Calu3 (cell line): ENCODE measurements around the gene KCNH1. TPM values are rescaled to one million over a fixed set of nuclear protein-coding genes. Genes with fewer than 3 reads are reported as not detected.

Experiments
- BruUV-seq: library from RNA; stranded (reverse); fragments of 400-500 nt; replicated peaks from 2 replicates; lab custom pipeline; 2021; lab: Mats Ljungman, UMichigan
- CTCF ChIA-PET: fragments of 300-600 bp; sonication (Branson Sonifier 250); formaldehyde crosslinking; loops from one replicate; lab custom pipeline; 2022; ENCODE audit warnings: antibody characterized with exemption; lab: Charles Lee
- DNase-seq: peaks from one replicate; pipeline ENCODE4 v3.0.0; 2022
- H3K27ac Mint-ChIP-seq: one replicate; pipeline ENCODE4 v1.8.0; 2022; ENCODE audit warnings: mixed read lengths; ENCODE audit not compliant: unreplicated experiment
- H3K27me3 Mint-ChIP-seq: one replicate; pipeline ENCODE4 v1.8.0; 2022; ENCODE audit warnings: mixed read lengths; ENCODE audit not compliant: unreplicated experiment
- H3K36me3 Mint-ChIP-seq: one replicate; pipeline ENCODE4 v1.8.0; 2022; ENCODE audit warnings: mild to moderate bottlenecking, moderate library complexity, mixed read lengths; ENCODE audit not compliant: insufficient read depth, unreplicated experiment
- H3K4me1 Mint-ChIP-seq: one replicate; pipeline ENCODE4 v1.8.0; 2022; ENCODE audit warnings: mild to moderate bottlenecking, low read depth, mixed read lengths; ENCODE audit not compliant: unreplicated experiment
- H3K4me3 Mint-ChIP-seq: one replicate; pipeline ENCODE4 v1.8.0; 2022; ENCODE audit warnings: mild to moderate bottlenecking, low read depth, moderate library complexity, mixed read lengths; ENCODE audit not compliant: unreplicated experiment
- H3K9me3 Mint-ChIP-seq: one replicate; pipeline ENCODE4 v1.8.0; 2022; ENCODE audit warnings: low read depth, mixed read lengths; ENCODE audit not compliant: unreplicated experiment
- intact Hi-C: fragments of 100-400 bp; cut with micrococcal nuclease; formaldehyde crosslinking; loops from one replicate; pipeline ENCODE4 v1.10.0; 2022; ENCODE audit not compliant: unreplicated experiment
- total RNA-seq: library from RNA; stranded (reverse); gene quantifications from 2 replicates; pipeline ENCODE4 v1.2.3, GENCODE V29; 2022
- TF ChIP-seq, protein P1 (sequence below): fragments of 200-600 bp; IDR thresholded peaks from one replicate; pipeline ENCODE4 v1.8.0; 2022; ENCODE audit warnings: antibody characterized with exemption; ENCODE audit not compliant: unreplicated experiment

KCNH1 gene
- total RNA-seq, 1 experiment from 2014 or later = not detected

DNA sequence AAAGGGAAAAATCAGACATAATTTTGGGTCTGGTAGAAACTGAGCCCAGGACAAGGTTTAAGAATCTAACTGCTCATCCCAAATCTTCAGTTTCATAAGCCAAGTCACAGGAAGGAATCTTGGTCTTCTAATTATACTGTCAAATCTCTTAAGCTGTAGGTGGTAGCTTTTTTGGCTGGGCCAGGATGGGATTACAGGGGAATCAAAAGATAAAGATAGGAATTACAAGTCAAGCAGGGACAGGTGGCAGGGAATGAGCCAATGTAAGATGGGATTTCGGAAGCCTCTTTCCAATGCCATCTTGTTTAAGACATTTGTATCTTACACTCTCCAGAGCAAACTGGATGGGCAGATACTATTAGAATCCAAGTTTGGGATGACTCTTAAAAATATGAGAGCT lies 383.5 kb downstream of the KCNH1 start:
- no peaks in the 10 kb centered on the region for H3K4me1 Mint-ChIP-seq
- no peak overlapping the region for H3K4me3 Mint-ChIP-seq
- no peak overlapping the region for H3K27ac Mint-ChIP-seq
- no peaks in the 10 kb centered on the region for H3K36me3 Mint-ChIP-seq
- CTCF ChIA-PET = interaction anchor here (1.3 kb wide), 1 partner anchor 199 kb away, joined by 3 read pairs; no protein-coding TSS in a partner anchor
- intact Hi-C loops = no loop called here
- no TSS peak for BruUV-seq
- DNase-seq = no peak
- TF ChIP-seq, protein P1, sequence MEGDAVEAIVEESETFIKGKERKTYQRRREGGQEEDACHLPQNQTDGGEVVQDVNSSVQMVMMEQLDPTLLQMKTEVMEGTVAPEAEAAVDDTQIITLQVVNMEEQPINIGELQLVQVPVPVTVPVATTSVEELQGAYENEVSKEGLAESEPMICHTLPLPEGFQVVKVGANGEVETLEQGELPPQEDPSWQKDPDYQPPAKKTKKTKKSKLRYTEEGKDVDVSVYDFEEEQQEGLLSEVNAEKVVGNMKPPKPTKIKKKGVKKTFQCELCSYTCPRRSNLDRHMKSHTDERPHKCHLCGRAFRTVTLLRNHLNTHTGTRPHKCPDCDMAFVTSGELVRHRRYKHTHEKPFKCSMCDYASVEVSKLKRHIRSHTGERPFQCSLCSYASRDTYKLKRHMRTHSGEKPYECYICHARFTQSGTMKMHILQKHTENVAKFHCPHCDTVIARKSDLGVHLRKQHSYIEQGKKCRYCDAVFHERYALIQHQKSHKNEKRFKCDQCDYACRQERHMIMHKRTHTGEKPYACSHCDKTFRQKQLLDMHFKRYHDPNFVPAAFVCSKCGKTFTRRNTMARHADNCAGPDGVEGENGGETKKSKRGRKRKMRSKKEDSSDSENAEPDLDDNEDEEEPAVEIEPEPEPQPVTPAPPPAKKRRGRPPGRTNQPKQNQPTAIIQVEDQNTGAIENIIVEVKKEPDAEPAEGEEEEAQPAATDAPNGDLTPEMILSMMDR = no peak
- H3K9me3 Mint-ChIP-seq = peaks cover 3% of the 10 kb centered on the region
- peaks cover 32% of the 10 kb centered on the region for H3K27me3 Mint-ChIP-seq

DNA sequence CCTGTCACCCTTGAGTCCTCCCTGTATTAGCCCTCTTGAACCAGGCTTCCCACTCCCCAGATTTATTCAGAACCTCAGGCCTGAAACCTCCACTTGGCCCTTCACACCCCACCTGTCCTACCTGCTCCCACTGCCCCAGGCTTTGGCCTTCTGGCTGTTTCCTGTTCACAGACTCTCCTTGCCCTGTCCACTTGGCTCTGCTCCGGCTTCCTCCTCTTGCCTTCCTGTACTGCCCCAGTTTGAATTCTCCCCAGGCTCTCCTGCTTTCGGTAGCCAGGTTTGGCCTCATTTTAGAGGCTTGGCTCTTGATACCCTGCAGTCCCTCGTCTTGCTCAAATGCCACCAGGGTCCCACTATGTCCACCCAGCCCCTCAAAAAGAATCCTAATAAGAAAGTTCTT lies 385.2 kb downstream of the KCNH1 start:
- intact Hi-C loops = no loop called here
- TF ChIP-seq, protein P1 = no peak
- peaks cover 3% of the 10 kb centered on the region for H3K9me3 Mint-ChIP-seq

DNA sequence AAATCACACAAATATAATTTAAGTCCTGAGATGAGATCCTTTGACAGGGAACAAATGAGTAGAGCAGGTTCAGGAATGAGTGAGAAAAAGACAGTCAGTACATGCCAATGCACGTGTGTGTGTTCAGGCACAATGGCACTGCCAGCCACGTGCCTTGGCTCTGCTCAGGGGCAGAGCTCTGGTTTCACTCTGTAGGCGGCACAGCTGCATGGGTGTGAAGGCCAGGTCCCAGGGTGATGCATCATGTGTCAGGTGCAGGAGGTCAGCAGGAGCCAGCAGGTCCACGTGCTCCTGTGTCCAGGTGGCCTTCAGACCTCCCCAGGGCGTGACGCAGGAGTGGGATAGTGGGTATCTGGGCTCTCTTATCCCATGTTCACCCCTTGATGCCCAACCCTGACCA lies 386.1 kb downstream of the KCNH1 start:
- Mint-ChIP-seq H3K9me3 (peaks cover 3% of the 10 kb centered on the region), H3K4me1 (no peaks in the 10 kb centered on the region), H3K27me3 (peaks cover 30% of the 10 kb centered on the region), H3K36me3 (no peaks in the 10 kb centered on the region), H3K27ac (no peak overlapping the region), H3K4me3 (no peak overlapping the region)
- intact Hi-C loops = no loop called here
- no TSS peak for BruUV-seq
- CTCF ChIA-PET = no interaction called here
- TF ChIP-seq, protein P1 = no peak
- DNase-seq = no peak

More for the DNA sequence above, 385.2 kb downstream of the KCNH1 start:
- CTCF ChIA-PET = no interaction called here
- Mint-ChIP-seq H3K27ac (no peak overlapping the region), H3K4me3 (no peak overlapping the region), H3K27me3 (peaks cover 31% of the 10 kb centered on the region), H3K36me3 (no peaks in the 10 kb centered on the region), H3K4me1 (no peaks in the 10 kb centered on the region)
- DNase-seq = no peak
- BruUV-seq = no TSS peak

DNA sequence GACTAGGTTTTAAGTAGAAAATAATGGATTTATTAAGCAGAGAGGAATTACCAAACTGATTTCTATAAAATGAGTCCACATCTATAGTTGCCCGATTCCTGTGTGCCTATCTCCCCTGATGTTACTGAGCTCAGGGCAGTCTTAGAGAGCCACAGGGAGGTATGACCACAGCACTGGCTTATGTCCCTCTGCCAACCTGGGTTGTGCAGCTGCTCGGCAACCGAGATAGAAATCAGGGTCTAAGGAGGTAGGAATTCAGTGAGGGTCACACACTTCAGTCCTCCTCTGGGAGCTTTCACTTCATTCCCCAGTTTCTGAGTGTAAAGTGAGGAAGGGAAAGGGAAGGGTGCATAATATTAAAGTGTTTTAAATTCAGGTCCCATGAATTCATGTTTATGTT lies 386.8 kb downstream of the KCNH1 start:
- no TSS peak for BruUV-seq
- no peak for DNase-seq
- TF ChIP-seq, protein P1 = no peak
- Mint-ChIP-seq H3K36me3 (no peaks in the 10 kb centered on the region), H3K4me1 (no peaks in the 10 kb centered on the region), H3K27ac (no peak overlapping the region), H3K27me3 (peaks cover 23% of the 10 kb centered on the region), H3K9me3 (no peaks in the 10 kb centered on the region), H3K4me3 (no peak overlapping the region)
- CTCF ChIA-PET = no interaction called here
- intact Hi-C loops = no loop called here
